Measurements from ENCODE around the gene ZNF705A.
"Not testable (repeated sequence)": the region's sequence is repeated elsewhere in the genome, so short reads cannot be mapped to it uniquely, and the experiment has no call there.

ZNF705A gene

DNA sequence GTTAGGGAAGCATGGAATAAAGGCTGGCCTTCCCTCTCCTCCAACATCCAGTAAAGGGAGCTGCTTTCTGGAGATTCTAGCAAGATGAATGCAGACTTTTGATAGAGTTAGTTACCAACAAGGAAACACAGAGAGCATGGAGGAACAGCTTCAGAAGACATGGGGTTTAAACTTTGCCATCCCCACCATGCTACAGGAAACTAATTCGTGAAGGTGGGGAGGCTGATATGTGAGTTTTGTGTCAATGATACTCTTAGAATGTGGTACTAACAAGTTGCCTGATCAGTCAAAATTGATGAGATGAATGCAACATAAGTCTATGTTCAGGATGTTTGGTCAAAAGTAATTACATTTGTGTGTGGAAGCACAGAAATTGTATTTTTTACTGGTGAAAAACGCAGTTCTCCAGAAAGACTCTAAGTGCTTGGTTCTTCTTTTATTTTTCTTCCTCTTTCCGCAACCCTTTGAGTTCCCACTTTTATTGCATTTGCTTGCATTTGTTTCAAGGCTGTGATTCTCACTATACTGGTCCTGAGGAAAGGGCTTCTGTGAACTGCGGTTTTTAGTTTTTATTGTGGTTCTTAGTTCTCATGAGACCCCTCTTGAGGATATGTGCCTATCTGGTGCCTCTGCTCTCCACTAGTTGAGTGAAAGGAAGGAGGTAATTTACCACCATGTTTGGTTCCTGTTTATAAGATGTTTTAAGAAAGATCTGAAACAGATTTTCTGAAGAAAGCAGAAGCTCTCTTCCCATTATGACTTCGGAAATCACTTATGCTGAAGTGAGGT, 33.5 kb upstream of the ZNF705A start, which contains the start of gene CLEC4A:
Gene CLEC4A, plus strand, starts transcription at position 494 of the 789 bp plus-strand sequence. Its CDS starts 262 bp downstream, at position 756.
- no peak within 1 kb of the TSS for H3K4me2 ChIP-seq (ENCODE audit: low read length)
- no peaks in the 10 kb centered on the region for H3K4me1 ChIP-seq (ENCODE audit: control insufficient read depth, low read length)
- no peaks in the 10 kb centered on the region for H3K36me3 ChIP-seq (ENCODE audit: control insufficient read depth, low read length)
- no peaks in the 10 kb centered on the region for H3K9me3 ChIP-seq (ENCODE audit: control insufficient read depth, insufficient read depth, low read length)
- no peak within 1 kb of the TSS for H3K4me3 ChIP-seq (ENCODE audit: low read length)
- H3K9me2 ChIP-seq (replicated peaks; ENCODE audit: control insufficient read depth, low read length) = no peaks in the 10 kb centered on the region
- no peak within 1 kb of the TSS for H3K27ac ChIP-seq (ENCODE audit: low read depth, low read length)
- no peaks in the 10 kb centered on the region for H3F3A ChIP-seq (ENCODE audit: control insufficient read depth, insufficient read depth)
- H4K20me1 ChIP-seq (ENCODE audit: control insufficient read depth, insufficient read depth, low read depth, low read length) = no peaks in the 10 kb centered on the region
- no peaks in the 10 kb centered on the region for H3K27me3 ChIP-seq (ENCODE audit: control insufficient read depth, low read length)
- TF ChIP-seq, protein P1, sequence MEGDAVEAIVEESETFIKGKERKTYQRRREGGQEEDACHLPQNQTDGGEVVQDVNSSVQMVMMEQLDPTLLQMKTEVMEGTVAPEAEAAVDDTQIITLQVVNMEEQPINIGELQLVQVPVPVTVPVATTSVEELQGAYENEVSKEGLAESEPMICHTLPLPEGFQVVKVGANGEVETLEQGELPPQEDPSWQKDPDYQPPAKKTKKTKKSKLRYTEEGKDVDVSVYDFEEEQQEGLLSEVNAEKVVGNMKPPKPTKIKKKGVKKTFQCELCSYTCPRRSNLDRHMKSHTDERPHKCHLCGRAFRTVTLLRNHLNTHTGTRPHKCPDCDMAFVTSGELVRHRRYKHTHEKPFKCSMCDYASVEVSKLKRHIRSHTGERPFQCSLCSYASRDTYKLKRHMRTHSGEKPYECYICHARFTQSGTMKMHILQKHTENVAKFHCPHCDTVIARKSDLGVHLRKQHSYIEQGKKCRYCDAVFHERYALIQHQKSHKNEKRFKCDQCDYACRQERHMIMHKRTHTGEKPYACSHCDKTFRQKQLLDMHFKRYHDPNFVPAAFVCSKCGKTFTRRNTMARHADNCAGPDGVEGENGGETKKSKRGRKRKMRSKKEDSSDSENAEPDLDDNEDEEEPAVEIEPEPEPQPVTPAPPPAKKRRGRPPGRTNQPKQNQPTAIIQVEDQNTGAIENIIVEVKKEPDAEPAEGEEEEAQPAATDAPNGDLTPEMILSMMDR (IDR thresholded peaks at IDR 0.05; ENCODE audit: low read depth, low read length, poor library complexity, severe bottlenecking) = no peak
- no peak for TF ChIP-seq EZH2phosphoT487 (IDR thresholded peaks at IDR 0.05; ENCODE audit: borderline replicate concordance, low read length)
- H3K79me2 ChIP-seq (ENCODE audit: control insufficient read depth, low read length) = no peaks in the 10 kb centered on the region

DNA sequence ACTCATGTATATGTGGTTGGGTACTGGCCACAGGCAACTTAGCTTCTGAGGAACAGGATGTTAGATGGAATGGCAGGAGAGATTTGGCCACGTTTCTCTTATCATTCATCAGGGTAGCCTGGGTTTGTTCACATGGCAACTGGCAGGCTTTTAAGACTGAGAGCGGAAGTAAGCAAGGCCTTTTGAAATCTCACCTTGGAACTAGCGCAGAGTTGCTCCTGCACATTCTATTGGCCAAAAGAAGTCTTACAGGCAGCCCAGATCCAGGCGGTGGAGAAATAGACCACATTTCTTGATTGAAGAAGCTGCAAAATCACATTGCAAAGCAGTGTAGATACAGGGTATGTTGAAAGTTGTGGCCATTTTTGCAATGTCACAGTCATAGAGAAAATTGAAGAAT, 29.7 kb upstream of the ZNF705A start:
- no peaks in the 10 kb centered on the region for H3K79me2 ChIP-seq (ENCODE audit: control insufficient read depth, low read length)

DNA sequence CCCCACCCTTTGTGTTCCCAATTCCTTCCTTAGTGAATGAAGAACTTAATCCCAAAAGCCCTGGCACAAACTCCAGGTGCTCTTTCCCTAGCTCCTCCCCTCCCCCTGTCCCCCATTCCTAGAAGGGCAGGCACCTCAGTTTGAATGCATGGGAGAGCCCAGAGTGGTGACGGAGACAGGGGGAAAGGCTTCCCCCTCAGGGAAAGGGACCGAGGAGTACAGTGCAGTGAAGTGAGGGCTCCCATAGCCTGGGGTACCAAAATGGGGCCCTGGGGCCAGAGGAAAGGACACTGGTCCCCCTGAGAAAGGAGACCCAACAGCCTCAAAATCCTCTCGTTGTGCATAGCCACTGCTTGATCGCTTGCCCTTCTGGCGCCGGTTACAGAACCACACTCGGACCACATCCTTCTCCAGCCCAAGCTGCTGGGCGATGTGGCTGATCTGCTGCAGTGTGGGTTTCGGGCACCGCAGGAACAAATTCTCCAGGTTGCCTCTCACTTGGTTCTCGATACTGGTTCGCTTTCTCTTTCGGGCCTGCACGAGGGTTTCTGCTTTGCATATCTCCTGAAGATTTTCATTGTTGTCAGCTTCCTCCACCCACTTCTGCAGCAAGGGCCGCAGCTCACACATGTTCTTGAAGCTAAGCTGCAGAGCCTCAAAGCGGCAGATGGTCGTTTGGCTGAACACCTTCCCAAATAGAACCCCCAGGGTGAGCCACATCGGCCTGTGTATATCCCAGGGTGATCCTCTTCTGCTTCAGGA, 23.0 kb upstream of the ZNF705A start:
- not testable (repeated sequence) for H3K27ac ChIP-seq (ENCODE audit: low read depth, low read length); H3K4me2 ChIP-seq (ENCODE audit: low read length); H3K4me1 ChIP-seq (ENCODE audit: control insufficient read depth, low read length); H3K36me3 ChIP-seq (ENCODE audit: control insufficient read depth, low read length); H3K79me2 ChIP-seq (ENCODE audit: control insufficient read depth, low read length); H3K9me2 ChIP-seq (replicated peaks; ENCODE audit: control insufficient read depth, low read length); H3F3A ChIP-seq (ENCODE audit: control insufficient read depth, insufficient read depth); H3K4me3 ChIP-seq (ENCODE audit: low read length); H4K20me1 ChIP-seq (ENCODE audit: control insufficient read depth, insufficient read depth, low read depth, low read length); H3K9me3 ChIP-seq (ENCODE audit: control insufficient read depth, insufficient read depth, low read length); H3K27me3 ChIP-seq (ENCODE audit: control insufficient read depth, low read length)

More for the DNA sequence above, 29.7 kb upstream of the ZNF705A start:
- H3K4me2 ChIP-seq (ENCODE audit: low read length) = no peak overlapping the region
- H3K4me1 ChIP-seq (ENCODE audit: control insufficient read depth, low read length) = no peaks in the 10 kb centered on the region
- no peaks in the 10 kb centered on the region for H3K36me3 ChIP-seq (ENCODE audit: control insufficient read depth, low read length)
- no peaks in the 10 kb centered on the region for H4K20me1 ChIP-seq (ENCODE audit: control insufficient read depth, insufficient read depth, low read depth, low read length)
- no peak for TF ChIP-seq EZH2phosphoT487 (IDR thresholded peaks at IDR 0.05; ENCODE audit: borderline replicate concordance, low read length)
- TF ChIP-seq, protein P1 (IDR thresholded peaks at IDR 0.05; ENCODE audit: low read depth, low read length, poor library complexity, severe bottlenecking) = no peak
- H3K27ac ChIP-seq (ENCODE audit: low read depth, low read length) = no peak overlapping the region
- no peaks in the 10 kb centered on the region for H3F3A ChIP-seq (ENCODE audit: control insufficient read depth, insufficient read depth)
- H3K9me3 ChIP-seq (ENCODE audit: control insufficient read depth, insufficient read depth, low read length) = no peaks in the 10 kb centered on the region
- H3K4me3 ChIP-seq (ENCODE audit: low read length) = no peak overlapping the region
- H3K27me3 ChIP-seq (ENCODE audit: control insufficient read depth, low read length) = no peaks in the 10 kb centered on the region
- H3K9me2 ChIP-seq (replicated peaks; ENCODE audit: control insufficient read depth, low read length) = no peaks in the 10 kb centered on the region

DNA sequence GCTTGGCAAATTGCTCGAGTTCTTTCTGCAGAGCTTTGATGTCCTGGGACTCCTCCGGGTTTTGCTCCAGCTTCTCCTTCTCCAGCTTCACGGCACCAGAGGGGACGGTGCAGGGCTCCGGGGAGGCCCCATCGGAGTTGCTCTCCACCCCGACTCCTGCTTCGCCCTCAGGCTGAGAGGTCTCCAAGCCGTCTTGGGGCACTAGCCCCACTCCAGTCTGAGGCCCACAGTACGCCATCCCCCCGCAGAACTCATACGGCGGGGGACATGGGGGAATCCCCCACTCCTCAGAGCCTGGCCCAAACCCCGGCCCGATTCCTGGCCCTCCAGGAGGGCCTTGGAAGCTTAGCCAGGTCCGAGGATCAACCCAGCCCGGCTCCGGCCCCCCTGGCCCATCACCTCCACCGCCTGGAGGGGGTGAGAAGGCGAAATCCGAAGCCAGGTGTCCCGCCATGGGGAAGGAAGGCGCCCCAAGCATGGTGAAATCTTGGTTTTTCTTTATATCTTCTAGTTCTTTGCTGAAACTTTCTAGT, 22.4 kb upstream of the ZNF705A start:
- H3K9me2 ChIP-seq (replicated peaks; ENCODE audit: control insufficient read depth, low read length); H3K4me2 ChIP-seq (ENCODE audit: low read length); H3K36me3 ChIP-seq (ENCODE audit: control insufficient read depth, low read length); H3F3A ChIP-seq (ENCODE audit: control insufficient read depth, insufficient read depth); H3K4me1 ChIP-seq (ENCODE audit: control insufficient read depth, low read length); H3K79me2 ChIP-seq (ENCODE audit: control insufficient read depth, low read length); H3K27ac ChIP-seq (ENCODE audit: low read depth, low read length); H4K20me1 ChIP-seq (ENCODE audit: control insufficient read depth, insufficient read depth, low read depth, low read length); H3K4me3 ChIP-seq (ENCODE audit: low read length); H3K27me3 ChIP-seq (ENCODE audit: control insufficient read depth, low read length); H3K9me3 ChIP-seq (ENCODE audit: control insufficient read depth, insufficient read depth, low read length): not testable (repeated sequence)

DNA sequence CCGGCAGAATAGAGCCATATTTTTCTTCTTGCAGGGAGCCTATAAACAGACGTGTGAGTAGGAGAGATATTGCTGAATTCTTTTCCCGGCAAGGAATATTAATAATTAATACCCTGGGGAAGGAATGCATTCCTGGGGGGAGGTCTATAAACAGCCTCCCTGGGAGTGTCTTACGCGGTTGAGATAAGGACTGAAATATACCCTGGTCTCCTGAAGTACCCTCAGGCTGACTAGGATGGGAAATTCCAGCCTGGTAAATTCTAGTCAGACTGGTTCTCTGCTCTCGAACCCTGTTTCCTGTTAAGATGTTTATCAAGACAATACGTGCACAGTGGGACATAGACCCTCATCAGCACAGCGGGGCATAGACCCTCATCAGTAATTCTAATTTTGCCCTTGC, 15.2 kb upstream of the ZNF705A start:
- not testable (repeated sequence) for H3K4me1 ChIP-seq (ENCODE audit: control insufficient read depth, low read length); H4K20me1 ChIP-seq (ENCODE audit: control insufficient read depth, insufficient read depth, low read depth, low read length); H3K9me3 ChIP-seq (ENCODE audit: control insufficient read depth, insufficient read depth, low read length); H3K9me2 ChIP-seq (replicated peaks; ENCODE audit: control insufficient read depth, low read length); H3K27me3 ChIP-seq (ENCODE audit: control insufficient read depth, low read length); H3K4me2 ChIP-seq (ENCODE audit: low read length); H3K27ac ChIP-seq (ENCODE audit: low read depth, low read length); H3K79me2 ChIP-seq (ENCODE audit: control insufficient read depth, low read length); H3F3A ChIP-seq (ENCODE audit: control insufficient read depth, insufficient read depth); H3K36me3 ChIP-seq (ENCODE audit: control insufficient read depth, low read length); H3K4me3 ChIP-seq (ENCODE audit: low read length)
